ENCODE results near the gene ZDHHC19.
A peak's percentile ranks its signal among the peaks of the same experiment; 100 is the strongest.

Gene ZDHHC19

GRCh38 chr3:196149831-196150301, 61.3 kb downstream of the ZDHHC19 start:
- WGBS (ENCODE audit: insufficient coverage), result 91% methylated on average over 7 of the region's 7 CpGs
- H3K9me3 ChIP-seq (ENCODE audit: control extremely low read depth in 1 of 5, control insufficient read depth in 4 of 5, insufficient read depth in 2 of 5, low read depth in 1 of 5, low read length in 4 of 5), result peaks cover 0 to 3% (median 0%) of the 10 kb centered on the region in 5 experiments
- peaks cover 0 to 3% (median 0%) of the 10 kb centered on the region in 4 experiments for H3K4me1 ChIP-seq (ENCODE audit: control extremely low read depth in 1 of 4, control insufficient read depth in 4 of 4, insufficient read depth in 4 of 4, low read length in 3 of 4)
- H3K27me3 ChIP-seq (replicated peaks in 2 of 5; ENCODE audit: control insufficient read depth in 4 of 5, insufficient read depth in 5 of 5, low read length in 4 of 5), result no peaks in the 10 kb centered on the region
- CTCF ChIA-PET, result interaction anchor here (0.6 to 1.0 kb wide), 2 partner anchors 12 to 14 kb away, joined by 3 to 4 read pairs; no protein-coding TSS in a partner anchor
- no peaks in the 10 kb centered on the region for H3K36me3 ChIP-seq (ENCODE audit: control insufficient read depth in 4 of 4, insufficient read depth in 4 of 4, low read length in 3 of 4)
- no peak overlapping the region for H3K4me3 ChIP-seq (ENCODE audit: control insufficient read depth in 1 of 7, extremely low read depth in 1 of 7, insufficient read depth in 4 of 7, low read depth in 2 of 7, low read length in 6 of 7)
- POLR2A ChIA-PET, result no interaction called here
- H3K27ac ChIP-seq (ENCODE audit: insufficient read depth in 1 of 2, low read depth in 1 of 2, low read length in 2 of 2, poor library complexity in 1 of 2, severe bottlenecking in 2 of 2), result no peak overlapping the region
- peak in 2 of 3 donors; percentile 56 to 69 for DNase-seq

GRCh38 chr3:196149375-196149774, 61.8 kb downstream of the ZDHHC19 start:
- H3K9me3 ChIP-seq (ENCODE audit: control extremely low read depth in 1 of 5, control insufficient read depth in 4 of 5, insufficient read depth in 2 of 5, low read depth in 1 of 5, low read length in 4 of 5), result peaks cover 0 to 3% (median 0%) of the 10 kb centered on the region in 5 experiments
- CTCF ChIA-PET, result interaction anchor here (1.0 kb wide), 1 partner anchor 13 kb away, joined by 3 read pairs; no protein-coding TSS in a partner anchor
- H3K36me3 ChIP-seq (ENCODE audit: control insufficient read depth in 4 of 4, insufficient read depth in 4 of 4, low read length in 3 of 4), result no peaks in the 10 kb centered on the region
- no peak overlapping the region for H3K27ac ChIP-seq (ENCODE audit: insufficient read depth in 1 of 2, low read depth in 1 of 2, low read length in 2 of 2, poor library complexity in 1 of 2, severe bottlenecking in 2 of 2)
- no peaks in the 10 kb centered on the region for H3K27me3 ChIP-seq (replicated peaks in 2 of 5; ENCODE audit: control insufficient read depth in 4 of 5, insufficient read depth in 5 of 5, low read length in 4 of 5)
- H3K4me3 ChIP-seq (ENCODE audit: control insufficient read depth in 1 of 7, extremely low read depth in 1 of 7, insufficient read depth in 4 of 7, low read depth in 2 of 7, low read length in 6 of 7), result no peak overlapping the region
- 98% methylated on average over 5 of the region's 10 CpGs for WGBS (ENCODE audit: insufficient coverage)
- POLR2A ChIA-PET, result no interaction called here
- peaks cover 0 to 3% (median 0%) of the 10 kb centered on the region in 4 experiments for H3K4me1 ChIP-seq (ENCODE audit: control extremely low read depth in 1 of 4, control insufficient read depth in 4 of 4, insufficient read depth in 4 of 4, low read length in 3 of 4)
- no peak for DNase-seq

Measured in common myeloid progenitor, CD34-positive (primary cell).